OCI-LY3 (cell line): ENCODE data around the gene GAB4.

Source experiments
- H2AFZ ChIP-seq: fragments of 200-600, 300-600 bp; shearing (Covaris generic); 2 replicates; pipeline ENCODE4 v1.6.0; 2014; ENCODE audit warnings: antibody characterized with exemption, low read depth, low read length
- H3K27ac ChIP-seq: fragments of 200-600, 300-600 bp; sonication (generic); 2 replicates; pipeline ENCODE4 v1.5.1; 2014; ENCODE audit warnings: mild to moderate bottlenecking, low read length, moderate library complexity, mixed read lengths
- H3K27me3 ChIP-seq: fragments of 200-600, 300-600 bp; sonication (generic); 2 replicates; pipeline ENCODE4 v1.6.1; 2014; ENCODE audit warnings: low read depth, low read length, mixed read lengths
- H3K36me3 ChIP-seq: fragments of 200-600, 300-600 bp; sonication (generic); replicated peaks from 2 replicates; pipeline ENCODE3; 2014; ENCODE audit warnings: low read depth, low read length, mixed read lengths
- H3K4me1 ChIP-seq: fragments of 300-600, 200-600 bp; sonication (generic); 2 replicates; pipeline ENCODE4 v1.6.1; 2014; ENCODE audit warnings: low read length, mixed read lengths
- H3K4me2 ChIP-seq: fragments of 200-600, 300-600 bp; sonication (generic); 2 replicates; pipeline ENCODE4 v1.6.1; 2014; ENCODE audit warnings: low read length, mixed read lengths
- H3K4me3 ChIP-seq: fragments of 300-600, 200-600 bp; sonication (generic); 2 replicates; pipeline ENCODE4 v1.5.1; 2014; ENCODE audit warnings: antibody characterized with exemption, mild to moderate bottlenecking, low read length, moderate library complexity
- H3K79me2 ChIP-seq: fragments of 300-600, 200-600 bp; shearing (Covaris generic); 2 replicates; pipeline ENCODE4 v1.6.1; 2014; ENCODE audit warnings: mild to moderate bottlenecking, low read length, mixed read lengths
- H3K9ac ChIP-seq: fragments of 300-600, 200-600 bp; shearing (Covaris generic); 2 replicates; pipeline ENCODE4 v1.6.0; 2014; ENCODE audit warnings: mild to moderate bottlenecking, low read length, moderate library complexity
- H3K9me3 ChIP-seq: fragments of 200-600, 300-600 bp; shearing (Covaris generic); 2 replicates; pipeline ENCODE4 v1.6.1; 2014; ENCODE audit warnings: low read length, mixed read lengths; ENCODE audit not compliant: insufficient read depth
- H4K20me1 ChIP-seq: fragments of 200-600, 300-600 bp; sonication (generic); 2 replicates; pipeline ENCODE4 v1.6.1; 2016; ENCODE audit warnings: low read length, mixed read lengths; ENCODE audit not compliant: insufficient read depth
- CTCF ChIP-seq: fragments of 200-600, 300-600 bp; sonication (generic); IDR thresholded peaks from 2 replicates; pipeline ENCODE4 v1.5.1; 2014; ENCODE audit warnings: antibody characterized with exemption, low read length, low read depth
- EZH2phosphoT487 ChIP-seq: fragments of 200-600 bp; shearing (Covaris generic); IDR thresholded peaks from 2 replicates; pipeline ENCODE4 v1.6.1; 2018; ENCODE audit warnings: antibody characterized with exemption, mixed run types, low read depth

Gene GAB4

GRCh38 chr22:16974298-16975084 lies 33.5 kb downstream of the GAB4 start:
- TF ChIP-seq EZH2phosphoT487, result no peak
- TF ChIP-seq CTCF, result no peak
- Histone ChIP-seq H4K20me1 (no peaks in the 10 kb centered on the region), H3K4me3 (no peak overlapping the region), H3K4me1 (no peaks in the 10 kb centered on the region), H3K27ac (no peak overlapping the region), H3K36me3 (no peaks in the 10 kb centered on the region), H3K79me2 (no peaks in the 10 kb centered on the region), H3K9ac (no peak overlapping the region), H3K4me2 (no peak overlapping the region), H2AFZ (no peak overlapping the region), H3K9me3 (no peaks in the 10 kb centered on the region), H3K27me3 (0 out of 2 replicates have a peak, but pooled peaks cover 4% of the 10 kb centered on the region)

GRCh38 chr22:16973591-16974297 lies 34.3 kb downstream of the GAB4 start:
- H3K9ac ChIP-seq, result no peak overlapping the region
- no peaks in the 10 kb centered on the region for H3K36me3 ChIP-seq
- H3K9me3 ChIP-seq, result no peaks in the 10 kb centered on the region
- no peak overlapping the region for H2AFZ ChIP-seq
- TF ChIP-seq EZH2phosphoT487 (no peak), CTCF (no peak)
- H3K27me3 ChIP-seq, result 0 out of 2 replicates have a peak, but pooled peaks cover 4% of the 10 kb centered on the region
- no peak overlapping the region for H3K27ac ChIP-seq
- no peaks in the 10 kb centered on the region for H4K20me1 ChIP-seq
- no peaks in the 10 kb centered on the region for H3K79me2 ChIP-seq
- no peak overlapping the region for H3K4me2 ChIP-seq
- H3K4me1 ChIP-seq, result no peaks in the 10 kb centered on the region
- H3K4me3 ChIP-seq, result no peak overlapping the region

GRCh38 chr22:16972311-16972710 lies 35.7 kb downstream of the GAB4 start:
- Histone ChIP-seq H3K9ac (no peak overlapping the region), H3K4me2 (no peak overlapping the region), H3K4me3 (no peak overlapping the region), H3K4me1 (no peaks in the 10 kb centered on the region), H3K79me2 (no peaks in the 10 kb centered on the region), H2AFZ (no peak overlapping the region), H3K27me3 (0 out of 2 replicates have a peak, but pooled peaks cover 4% of the 10 kb centered on the region), H3K36me3 (no peaks in the 10 kb centered on the region), H4K20me1 (no peaks in the 10 kb centered on the region), H3K9me3 (no peaks in the 10 kb centered on the region), H3K27ac (no peak overlapping the region)
- TF ChIP-seq CTCF, result no peak

- H3K27me3 ChIP-seq, result 0 out of 2 replicates have a peak, but pooled peaks cover 4% of the 10 kb centered on the region
- no peaks in the 10 kb centered on the region for H3K36me3 ChIP-seq
- H3K4me3 ChIP-seq, result no peak overlapping the region
- no peaks in the 10 kb centered on the region for H3K4me1 ChIP-seq
- H3K9me3 ChIP-seq, result no peaks in the 10 kb centered on the region
- H3K9ac ChIP-seq, result no peak overlapping the region
- H4K20me1 ChIP-seq, result no peaks in the 10 kb centered on the region
- H3K79me2 ChIP-seq, result no peaks in the 10 kb centered on the region
- H3K4me2 ChIP-seq, result no peak overlapping the region
- TF ChIP-seq CTCF (no peak), EZH2phosphoT487 (no peak)
- H2AFZ ChIP-seq, result no peak overlapping the region
- no peak overlapping the region for H3K27ac ChIP-seq
These were observed 37.6 kb downstream of the GAB4 start for GRCh38 chr22:16970446-16970845.
